Lower leg skin (tissue), 3 donors: ENCODE measurements around the gene SUCLA2.

Source experiments
- CTCF ChIP-seq, 3 donors: fragments of 450-650 bp; IDR thresholded peaks; one replicate each; pipeline ENCODE4 v1.5.1; 2016; ENCODE audit warnings: antibody characterized with exemption in 3 of 3, mild to moderate bottlenecking in 3 of 3, moderate library complexity in 2 of 3
- POLR2A ChIP-seq, 2 donors: fragments of 450-650 bp; IDR thresholded peaks; one replicate each; pipeline ENCODE4 v1.6.1; 2016 to 2017; ENCODE audit warnings: antibody characterized with exemption in 2 of 2, mild to moderate bottlenecking in 1 of 2, moderate library complexity in 1 of 2

- no peak for TF ChIP-seq CTCF (IDR thresholded peaks at IDR 0.05)
- no peak for TF ChIP-seq POLR2A (IDR thresholded peaks at IDR 0.05)
Measured at GRCh38 chr13:47932950-47933923, 67.8 kb downstream of the SUCLA2 start.
